Esophagus (tissue), 2 donors: ENCODE data around the gene TSHZ2. TPM values are rescaled to one million over a fixed set of nuclear protein-coding genes. Genes with fewer than 3 reads are reported as not detected.

Experiments
- H3K27ac ChIP-seq, 2 donors: one replicate each; pipeline ENCODE4 v1.5.1; 2013; ENCODE audit warnings: low read depth in 2 of 2, mild to moderate bottlenecking in 2 of 2, inconsistent platforms in 1 of 2, low read length in 1 of 2, moderate library complexity in 1 of 2
- H3K27me3 ChIP-seq, 2 donors: one replicate each; pipeline ENCODE4 v1.6.1; 2013; ENCODE audit warnings: low read length in 2 of 2, control low read depth in 1 of 2, mild to moderate bottlenecking in 1 of 2; ENCODE audit not compliant: insufficient read depth in 2 of 2, control insufficient read depth in 1 of 2
- H3K36me3 ChIP-seq, 2 donors: one replicate each; pipeline ENCODE4 v1.6.1; 2013; ENCODE audit warnings: low read length in 1 of 2; ENCODE audit not compliant: control insufficient read depth in 2 of 2, insufficient read depth in 2 of 2
- H3K4me1 ChIP-seq, 2 donors: one replicate each; pipeline ENCODE4 v1.6.1; 2013; ENCODE audit warnings: low read length in 1 of 2; ENCODE audit not compliant: control insufficient read depth in 2 of 2, insufficient read depth in 2 of 2
- H3K4me3 ChIP-seq, 2 donors: one replicate each; pipeline ENCODE4 v1.5.1; 2013; ENCODE audit warnings: low read length in 2 of 2, mild to moderate bottlenecking in 2 of 2, low read depth in 1 of 2, moderate library complexity in 1 of 2
- H3K9me3 ChIP-seq, 2 donors: one replicate each; pipeline ENCODE4 v1.6.1; 2013; ENCODE audit warnings: mild to moderate bottlenecking in 2 of 2, low read depth in 1 of 2, low read length in 1 of 2, moderate library complexity in 1 of 2; ENCODE audit not compliant: control insufficient read depth in 2 of 2, insufficient read depth in 1 of 2
- WGBS, 2 donors: extraction: QIAGEN DNeasy Blood & Tissue Kit; methylation state at CpG; one replicate each; pipeline ENCODE4 v1.1.7; 2013; 5-methylcytosine and 5-hydroxymethylcytosine counted together
- polyA plus RNA-seq, 2 donors: library from polyadenylated mRNA; stranded (reverse); fragments of 200-250 nt; gene quantifications; one replicate each; pipeline ENCODE4 v1.2.3, GENCODE V29; 2013
- donor health status: healthy with polysubstance abuse.
- donor health status: Bipolar disorder and iron deficiency.

TSHZ2 gene
- polyA plus RNA-seq, 2 donors = 4.6 to 11.7 TPM

GRCh38 chr20:53032478-53032932 lies 60.3 kb downstream of the TSHZ2 start:
- Histone ChIP-seq H3K27ac (peak overlapping the region in 1 of 2 donors; percentile 24), H3K27me3 (no peaks in the 10 kb centered on the region), H3K36me3 (no peaks in the 10 kb centered on the region), H3K4me1 (no peaks in the 10 kb centered on the region), H3K9me3 (no peaks in the 10 kb centered on the region), H3K4me3 (no peak overlapping the region)
- WGBS, 2 donors = 51 to 55% methylated on average over 5 of the region's 5 CpGs

GRCh38 chr20:53033176-53033575 lies 61.0 kb downstream of the TSHZ2 start:
- Histone ChIP-seq H3K4me1 (no peaks in the 10 kb centered on the region), H3K27me3 (no peaks in the 10 kb centered on the region), H3K4me3 (no peak overlapping the region), H3K36me3 (no peaks in the 10 kb centered on the region), H3K27ac (no peak overlapping the region), H3K9me3 (peaks cover 0 to 3% of the 10 kb centered on the region in 2 donors)
- WGBS, 2 donors = 82 to 88% methylated on average over 6 of the region's 6 CpGs

- H3K27ac ChIP-seq = no peak overlapping the region
- H3K36me3 ChIP-seq = no peaks in the 10 kb centered on the region
- H3K27me3 ChIP-seq = no peaks in the 10 kb centered on the region
- WGBS, 2 donors = 50% methylated on average over 3 of the region's 3 CpGs
- no peak overlapping the region for H3K4me3 ChIP-seq
- H3K9me3 ChIP-seq = peaks cover 0 to 3% of the 10 kb centered on the region in 2 donors
- H3K4me1 ChIP-seq = no peaks in the 10 kb centered on the region
Measured at GRCh38 chr20:53034899-53035298, 62.7 kb downstream of the TSHZ2 start.

GRCh38 chr20:53036992-53037391 lies 64.8 kb downstream of the TSHZ2 start:
- Histone ChIP-seq H3K27ac (no peak overlapping the region), H3K27me3 (no peaks in the 10 kb centered on the region), H3K4me1 (peaks cover 0 to 5% of the 10 kb centered on the region in 2 donors), H3K36me3 (no peaks in the 10 kb centered on the region), H3K9me3 (peaks cover 0 to 3% of the 10 kb centered on the region in 2 donors), H3K4me3 (no peak overlapping the region)
- WGBS, 2 donors = 52 to 56% methylated on average over 8 of the region's 8 CpGs

- peaks cover 0 to 5% of the 10 kb centered on the region in 2 donors for H3K4me1 ChIP-seq
- no peaks in the 10 kb centered on the region for H3K36me3 ChIP-seq
- no peak overlapping the region for H3K27ac ChIP-seq
- no peaks in the 10 kb centered on the region for H3K27me3 ChIP-seq
- 93 to 95% methylated on average over 10 of the region's 10 CpGs for WGBS, 2 donors
- peaks cover 0 to 3% of the 10 kb centered on the region in 2 donors for H3K9me3 ChIP-seq
- no peak overlapping the region for H3K4me3 ChIP-seq
Measured at GRCh38 chr20:53037621-53038020, 65.5 kb downstream of the TSHZ2 start.

- peaks cover 0 to 5% of the 10 kb centered on the region in 2 donors for H3K4me1 ChIP-seq
- no peaks in the 10 kb centered on the region for H3K36me3 ChIP-seq
- 96 to 99% methylated on average over 2 of the region's 2 CpGs for WGBS, 2 donors
- no peak overlapping the region for H3K4me3 ChIP-seq
- peaks cover 0 to 3% of the 10 kb centered on the region in 2 donors for H3K9me3 ChIP-seq
- no peak overlapping the region for H3K27ac ChIP-seq
- no peaks in the 10 kb centered on the region for H3K27me3 ChIP-seq
Measured at GRCh38 chr20:53038299-53038698, 66.1 kb downstream of the TSHZ2 start.

- H3K27me3 ChIP-seq = no peaks in the 10 kb centered on the region
- H3K4me1 ChIP-seq = peaks cover 0 to 5% of the 10 kb centered on the region in 2 donors
- peaks cover 0 to 3% of the 10 kb centered on the region in 2 donors for H3K9me3 ChIP-seq
- no peaks in the 10 kb centered on the region for H3K36me3 ChIP-seq
- peak overlapping the region; percentile 50 to 61 for H3K27ac ChIP-seq
- H3K4me3 ChIP-seq = peak overlapping the region in 1 of 2 donors; percentile 17
- WGBS, 2 donors = 37 to 45% methylated on average over 14 of the region's 14 CpGs
Measured at GRCh38 chr20:53040693-53041589, 68.8 kb downstream of the TSHZ2 start.

GRCh38 chr20:53042521-53042920 lies 70.4 kb downstream of the TSHZ2 start:
- Histone ChIP-seq H3K9me3 (peaks cover 0 to 5% of the 10 kb centered on the region in 2 donors), H3K4me1 (peaks cover 0 to 5% of the 10 kb centered on the region in 2 donors)
- WGBS, 2 donors = 58 to 60% methylated on average over 3 of the region's 3 CpGs

GRCh38 chr20:53044296-53044695 lies 72.1 kb downstream of the TSHZ2 start:
- no peaks in the 10 kb centered on the region for H3K36me3 ChIP-seq
- no peaks in the 10 kb centered on the region for H3K27me3 ChIP-seq
- 94% methylated on average over 5 of the region's 5 CpGs for WGBS, 2 donors
- peaks cover 0 to 5% of the 10 kb centered on the region in 2 donors for H3K4me1 ChIP-seq
- no peak overlapping the region for H3K4me3 ChIP-seq
- H3K27ac ChIP-seq = no peak overlapping the region
- peaks cover 0 to 3% of the 10 kb centered on the region in 2 donors for H3K9me3 ChIP-seq

More at GRCh38 chr20:53042521-53042920, 70.4 kb downstream of the TSHZ2 start:
- H3K27ac ChIP-seq = no peak overlapping the region
- H3K36me3 ChIP-seq = no peaks in the 10 kb centered on the region
- H3K4me3 ChIP-seq = no peak overlapping the region
- H3K27me3 ChIP-seq = no peaks in the 10 kb centered on the region
